DMS 273 treated with DMSO at 0.1 percent for 48 hours (cell line): ENCODE results near the gene RALGPS1.

Experiments used
- DNase-seq: peaks from one replicate; lab custom pipeline; 2025; lab: John Stamatoyannopoulos, UW

The RALGPS1 gene

DNA sequence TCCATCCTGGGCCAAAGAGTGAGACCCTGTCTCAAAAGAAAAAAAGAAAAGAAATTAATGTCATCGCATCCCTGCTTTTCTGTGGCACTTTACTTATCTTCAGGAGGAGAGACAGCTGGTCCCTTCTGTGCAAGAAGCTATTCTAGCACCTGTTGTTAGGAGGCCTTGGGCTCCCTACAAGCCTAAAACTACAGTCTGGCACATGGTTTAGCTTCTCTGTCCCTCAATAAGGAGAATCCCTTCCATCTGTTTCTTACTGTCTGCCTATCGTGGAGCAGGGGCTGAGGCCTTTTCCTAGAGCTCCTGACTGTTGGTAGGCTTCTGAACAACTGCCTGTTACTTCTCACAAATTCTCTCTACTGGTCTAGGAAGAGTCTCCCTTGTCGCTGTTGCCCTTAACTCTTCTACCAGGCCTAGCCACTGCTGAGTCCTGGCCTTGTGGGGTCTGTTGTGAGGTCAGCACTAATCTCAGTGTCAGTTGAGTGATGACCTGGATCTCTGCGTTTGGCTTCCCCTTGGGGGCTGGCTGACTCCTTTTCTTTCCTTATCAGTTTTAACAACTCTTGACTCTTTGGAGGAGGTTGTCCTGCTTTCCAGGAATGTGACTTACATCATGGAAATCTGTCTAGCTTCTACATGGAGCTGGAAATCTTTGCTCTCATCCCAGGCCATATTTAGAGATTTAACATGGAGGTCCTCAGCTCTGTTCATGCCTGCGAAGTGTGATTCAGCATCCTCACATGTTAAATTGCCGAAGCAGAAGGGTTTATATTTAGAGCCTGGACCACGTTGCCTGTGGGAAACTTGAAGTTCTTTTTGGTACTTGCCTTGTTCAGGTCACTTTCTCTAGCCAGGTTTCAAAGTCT is 344.3 kb downstream of the RALGPS1 start:
- DNase-seq = no peak

GRCh38 chr9:127262602-127263001 is 348.0 kb downstream of the RALGPS1 start:
- DNase-seq = no peak

DNA sequence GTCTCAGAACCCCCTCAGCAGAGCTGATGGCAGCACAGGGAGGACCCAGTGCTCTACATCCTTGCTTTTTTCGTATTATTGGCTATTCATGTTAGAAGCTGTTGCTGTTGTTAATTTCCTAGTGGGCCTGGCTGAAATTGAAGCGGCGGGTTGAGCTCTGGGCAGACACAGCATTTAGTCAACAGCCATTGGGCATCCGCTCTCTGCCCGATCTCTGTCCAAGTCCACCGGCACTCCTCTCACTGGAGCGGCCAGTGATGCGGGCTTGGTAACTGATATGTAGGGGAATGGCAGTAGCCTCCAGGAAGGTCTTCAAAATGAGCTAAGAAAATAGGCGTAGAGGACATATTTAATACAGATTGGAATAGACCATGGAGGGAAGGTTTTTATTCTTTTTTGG is 348.7 kb downstream of the RALGPS1 start:
- no peak for DNase-seq

GRCh38 chr9:127263664-127264063 is 349.1 kb downstream of the RALGPS1 start:
- no peak for DNase-seq

DNA sequence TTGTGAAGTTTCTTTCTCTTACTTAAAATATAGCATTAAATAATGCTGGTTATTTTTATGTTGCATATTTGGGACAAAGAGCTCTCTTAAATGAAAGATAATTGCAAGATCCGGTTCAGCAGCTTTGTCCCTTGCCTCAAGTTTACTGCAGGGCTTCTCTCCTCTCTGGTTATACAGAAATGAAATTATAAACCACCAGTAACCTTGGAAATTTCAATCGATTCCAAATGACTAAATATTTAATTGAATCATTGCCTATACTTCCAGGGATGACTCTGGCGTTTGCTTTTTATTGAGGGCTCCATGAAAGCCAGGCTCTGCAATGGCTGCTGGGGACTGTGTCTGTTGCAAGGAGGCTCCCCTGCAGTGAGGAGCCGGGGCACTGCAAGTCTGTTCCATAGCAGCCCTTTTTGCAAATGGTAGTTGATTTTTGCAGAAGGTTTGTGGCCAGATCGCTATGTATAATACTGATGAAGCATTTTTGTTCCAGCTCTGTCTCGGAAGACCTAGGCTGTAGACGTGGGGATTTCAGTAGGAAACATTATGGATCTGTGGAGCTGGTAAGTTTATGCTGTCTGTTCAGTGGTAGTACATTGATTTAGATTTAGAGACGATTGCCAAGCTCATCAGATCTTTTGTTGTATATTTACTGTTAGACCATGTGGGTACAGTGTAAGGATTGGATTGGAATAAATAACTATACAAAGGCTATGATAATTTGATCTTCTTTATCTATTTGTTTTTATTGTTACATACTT is 350.1 kb downstream of the RALGPS1 start, which contains the start of gene GARNL3:
TSS of gene GARNL3 (plus strand) at position 313 of the 758 bp plus-strand sequence. CDS start at position 417, 104 bp downstream.
- DNase-seq = no peak

- no peak for DNase-seq
Measured at GRCh38 chr9:127267793-127268525, 353.4 kb downstream of the RALGPS1 start.

DNA sequence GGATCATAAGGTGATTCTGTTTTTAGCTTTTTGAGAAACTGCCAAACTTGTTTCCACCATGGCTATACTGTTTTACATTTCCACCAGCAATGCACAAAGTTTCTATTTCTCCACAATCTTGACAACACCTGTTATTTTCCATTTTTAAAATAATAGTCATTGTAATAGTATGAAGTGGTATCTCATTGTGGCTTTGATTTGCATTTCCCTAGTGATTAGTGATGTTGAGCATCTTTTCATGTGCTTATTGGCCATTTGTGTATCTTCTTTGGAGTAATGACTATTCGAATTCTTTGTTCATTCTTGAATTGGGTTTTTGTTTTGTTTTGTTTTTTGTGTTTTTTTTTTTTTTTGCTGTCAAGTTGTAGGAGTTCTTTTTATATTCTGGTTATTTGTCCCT is 354.9 kb downstream of the RALGPS1 start:
- no peak for DNase-seq
